Measurements from ENCODE around the gene CDH1.

DNA sequence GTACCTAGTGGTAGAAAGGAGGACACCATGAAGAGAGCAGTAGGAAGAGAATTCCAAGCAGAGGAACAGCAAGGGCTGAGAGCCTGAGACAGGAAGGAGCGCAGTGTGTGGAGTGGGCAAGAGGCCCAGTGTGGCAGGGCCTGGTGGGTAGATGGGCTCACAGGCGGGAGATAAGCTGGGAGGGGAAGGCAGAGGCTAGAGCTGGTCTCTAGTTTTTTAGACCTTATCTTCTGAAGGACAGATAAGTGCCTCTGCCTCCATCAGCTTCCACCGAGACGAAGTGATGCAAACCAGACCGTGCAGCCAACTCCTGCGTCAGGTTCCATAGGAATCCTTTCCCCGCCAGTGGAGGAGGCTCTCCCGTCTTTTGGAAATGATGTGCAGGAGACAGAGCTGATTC, 33.6 kb downstream of the CDH1 start:
- TF ChIP-seq, protein P1, sequence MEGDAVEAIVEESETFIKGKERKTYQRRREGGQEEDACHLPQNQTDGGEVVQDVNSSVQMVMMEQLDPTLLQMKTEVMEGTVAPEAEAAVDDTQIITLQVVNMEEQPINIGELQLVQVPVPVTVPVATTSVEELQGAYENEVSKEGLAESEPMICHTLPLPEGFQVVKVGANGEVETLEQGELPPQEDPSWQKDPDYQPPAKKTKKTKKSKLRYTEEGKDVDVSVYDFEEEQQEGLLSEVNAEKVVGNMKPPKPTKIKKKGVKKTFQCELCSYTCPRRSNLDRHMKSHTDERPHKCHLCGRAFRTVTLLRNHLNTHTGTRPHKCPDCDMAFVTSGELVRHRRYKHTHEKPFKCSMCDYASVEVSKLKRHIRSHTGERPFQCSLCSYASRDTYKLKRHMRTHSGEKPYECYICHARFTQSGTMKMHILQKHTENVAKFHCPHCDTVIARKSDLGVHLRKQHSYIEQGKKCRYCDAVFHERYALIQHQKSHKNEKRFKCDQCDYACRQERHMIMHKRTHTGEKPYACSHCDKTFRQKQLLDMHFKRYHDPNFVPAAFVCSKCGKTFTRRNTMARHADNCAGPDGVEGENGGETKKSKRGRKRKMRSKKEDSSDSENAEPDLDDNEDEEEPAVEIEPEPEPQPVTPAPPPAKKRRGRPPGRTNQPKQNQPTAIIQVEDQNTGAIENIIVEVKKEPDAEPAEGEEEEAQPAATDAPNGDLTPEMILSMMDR (IDR thresholded peaks at IDR 0.05): no peak
- TF ChIP-seq POLR2A (IDR thresholded peaks at IDR 0.05): no peak

All from adrenal gland (tissue), 5 donors.